Calu3 (cell line): ENCODE measurements around the gene VPS37C. TPM values are rescaled to one million over a fixed set of nuclear protein-coding genes. Genes with fewer than 3 reads are reported as not detected.
A peak's percentile ranks its signal among the peaks of the same experiment; 100 is the strongest.
"Not testable (repeated sequence)": the region's sequence is repeated elsewhere in the genome, so short reads cannot be mapped to it uniquely, and the experiment has no call there.

Source experiments
- Bru-seq: library from RNA; stranded (reverse); fragments of 400-500 nt; gene quantifications from one replicate; lab custom pipeline; 2021; lab: Mats Ljungman, UMichigan
- BruChase-seq, 2 experiments: library from RNA; stranded (reverse); fragments of 400-500 nt; gene quantifications; one replicate each; lab custom pipeline; 2021; lab: Mats Ljungman, UMichigan
- BruUV-seq: library from RNA; stranded (reverse); fragments of 400-500 nt; replicated peaks from 2 replicates; lab custom pipeline; 2021; lab: Mats Ljungman, UMichigan
- CTCF ChIA-PET: fragments of 300-600 bp; sonication (Branson Sonifier 250); formaldehyde crosslinking; loops from one replicate; lab custom pipeline; 2022; ENCODE audit warnings: antibody characterized with exemption; lab: Charles Lee
- DNase-seq: peaks from one replicate; pipeline ENCODE4 v3.0.0; 2022
- H3K27ac Mint-ChIP-seq: one replicate; pipeline ENCODE4 v1.8.0; 2022; ENCODE audit warnings: mixed read lengths; ENCODE audit not compliant: unreplicated experiment
- H3K27me3 Mint-ChIP-seq: one replicate; pipeline ENCODE4 v1.8.0; 2022; ENCODE audit warnings: mixed read lengths; ENCODE audit not compliant: unreplicated experiment
- H3K36me3 Mint-ChIP-seq: one replicate; pipeline ENCODE4 v1.8.0; 2022; ENCODE audit warnings: mild to moderate bottlenecking, moderate library complexity, mixed read lengths; ENCODE audit not compliant: insufficient read depth, unreplicated experiment
- H3K4me1 Mint-ChIP-seq: one replicate; pipeline ENCODE4 v1.8.0; 2022; ENCODE audit warnings: mild to moderate bottlenecking, low read depth, mixed read lengths; ENCODE audit not compliant: unreplicated experiment
- H3K4me3 Mint-ChIP-seq: one replicate; pipeline ENCODE4 v1.8.0; 2022; ENCODE audit warnings: mild to moderate bottlenecking, low read depth, moderate library complexity, mixed read lengths; ENCODE audit not compliant: unreplicated experiment
- H3K9me3 Mint-ChIP-seq: one replicate; pipeline ENCODE4 v1.8.0; 2022; ENCODE audit warnings: low read depth, mixed read lengths; ENCODE audit not compliant: unreplicated experiment
- intact Hi-C: fragments of 100-400 bp; cut with micrococcal nuclease; formaldehyde crosslinking; loops from one replicate; pipeline ENCODE4 v1.10.0; 2022; ENCODE audit not compliant: unreplicated experiment
- long read RNA-seq: library from polyadenylated mRNA; stranded (forward); transcript quantifications from one replicate; pipeline ENCODE4 v2.0.0, GENCODE V29; 2022
- total RNA-seq: library from RNA; stranded (reverse); gene quantifications from 2 replicates; pipeline ENCODE4 v1.2.3, GENCODE V29; 2022
- TF ChIP-seq, protein P1 (sequence below): fragments of 200-600 bp; IDR thresholded peaks from one replicate; pipeline ENCODE4 v1.8.0; 2022; ENCODE audit warnings: antibody characterized with exemption; ENCODE audit not compliant: unreplicated experiment

VPS37C gene
- total RNA-seq (22.7 TPM in 2 replicates), Bru-seq, nascent RNA (percentile 74 among the genes with signal in this experiment), BruChase-seq, experiment 1, labeled RNA remaining after a 6-hour chase (percentile 73 among the genes with signal in this experiment), BruChase-seq, experiment 2, labeled RNA remaining after a 2-hour chase (percentile 75 among the genes with signal in this experiment)
- long read RNA-seq, transcript VPS37C-201 (5 exons, 2,865 nt): major isoform, 9 of 21 reads
- long read RNA-seq, partial matches to known transcripts: 0 of 21 reads
- long read RNA-seq, other reads (novel, unspliced or antisense): 11 of 21 reads

DNA sequence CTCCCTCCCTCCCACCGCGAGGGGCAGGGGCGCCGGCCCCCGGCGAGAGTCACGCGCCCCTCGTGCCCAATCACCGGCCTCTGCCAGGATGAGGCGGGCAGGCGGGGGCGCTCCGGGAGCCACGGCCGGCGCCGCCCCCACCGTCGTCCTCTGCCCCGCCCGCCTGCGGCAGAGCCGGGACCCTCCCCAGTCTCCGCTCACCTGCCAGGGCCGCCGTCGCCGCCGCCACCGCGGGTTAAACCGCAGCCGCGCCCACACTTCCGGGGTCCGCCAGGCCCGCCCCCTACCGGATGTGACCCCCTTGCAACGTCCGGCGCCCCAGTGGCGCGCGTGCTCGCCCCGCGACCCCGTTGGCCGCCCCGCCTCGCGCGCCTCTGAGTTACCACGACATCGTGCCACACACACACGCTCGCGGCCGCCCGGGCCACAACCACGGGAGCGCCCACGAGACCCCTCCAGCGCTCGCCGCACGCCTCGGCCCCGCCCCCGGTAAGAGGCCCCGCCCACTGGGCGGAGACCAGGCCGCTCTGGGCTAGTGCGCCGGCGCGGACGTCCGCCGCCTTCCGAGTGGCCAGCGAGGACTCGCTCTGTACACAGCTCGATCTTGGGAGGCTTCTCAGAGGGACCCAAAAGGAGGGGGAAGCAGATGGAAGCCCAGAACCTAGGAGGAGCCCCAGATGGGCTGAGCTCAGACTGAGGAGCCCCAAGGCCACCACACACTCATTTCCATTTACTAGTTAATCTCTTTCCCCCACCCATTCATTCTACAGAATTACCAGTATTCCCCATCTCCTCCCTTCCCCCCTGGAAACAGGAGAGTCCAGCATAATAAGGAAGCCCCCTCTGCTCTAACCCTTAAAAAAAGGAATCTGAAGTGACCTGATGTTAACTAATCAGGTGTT is at the start of gene VPS37C:
Gene VPS37C, minus strand, starts transcription at position 237 of the 902 bp plus-strand sequence. CDS start 22,597 bp downstream, outside the sequence.
- Mint-ChIP-seq H3K27me3 (no peaks in the 10 kb centered on the region), H3K9me3 (peaks cover 5% of the 10 kb centered on the region), H3K4me3 (peak within 1 kb of the TSS; percentile 92), H3K4me1 (peaks cover 28% of the 10 kb centered on the region), H3K27ac (peak within 1 kb of the TSS; percentile 96), H3K36me3 (peaks cover 41% of the 10 kb centered on the region)
- CTCF ChIA-PET: interaction anchor here (0.7 to 1.5 kb wide), 5 partner anchors 9 to 309 kb away, joined by 3 to 6 read pairs (median 3); no protein-coding TSS in a partner anchor
- TF ChIP-seq, protein P1, sequence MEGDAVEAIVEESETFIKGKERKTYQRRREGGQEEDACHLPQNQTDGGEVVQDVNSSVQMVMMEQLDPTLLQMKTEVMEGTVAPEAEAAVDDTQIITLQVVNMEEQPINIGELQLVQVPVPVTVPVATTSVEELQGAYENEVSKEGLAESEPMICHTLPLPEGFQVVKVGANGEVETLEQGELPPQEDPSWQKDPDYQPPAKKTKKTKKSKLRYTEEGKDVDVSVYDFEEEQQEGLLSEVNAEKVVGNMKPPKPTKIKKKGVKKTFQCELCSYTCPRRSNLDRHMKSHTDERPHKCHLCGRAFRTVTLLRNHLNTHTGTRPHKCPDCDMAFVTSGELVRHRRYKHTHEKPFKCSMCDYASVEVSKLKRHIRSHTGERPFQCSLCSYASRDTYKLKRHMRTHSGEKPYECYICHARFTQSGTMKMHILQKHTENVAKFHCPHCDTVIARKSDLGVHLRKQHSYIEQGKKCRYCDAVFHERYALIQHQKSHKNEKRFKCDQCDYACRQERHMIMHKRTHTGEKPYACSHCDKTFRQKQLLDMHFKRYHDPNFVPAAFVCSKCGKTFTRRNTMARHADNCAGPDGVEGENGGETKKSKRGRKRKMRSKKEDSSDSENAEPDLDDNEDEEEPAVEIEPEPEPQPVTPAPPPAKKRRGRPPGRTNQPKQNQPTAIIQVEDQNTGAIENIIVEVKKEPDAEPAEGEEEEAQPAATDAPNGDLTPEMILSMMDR: no peak
- BruUV-seq: no TSS peak
- intact Hi-C loops: no loop called here
- peak; percentile 95 for DNase-seq

DNA sequence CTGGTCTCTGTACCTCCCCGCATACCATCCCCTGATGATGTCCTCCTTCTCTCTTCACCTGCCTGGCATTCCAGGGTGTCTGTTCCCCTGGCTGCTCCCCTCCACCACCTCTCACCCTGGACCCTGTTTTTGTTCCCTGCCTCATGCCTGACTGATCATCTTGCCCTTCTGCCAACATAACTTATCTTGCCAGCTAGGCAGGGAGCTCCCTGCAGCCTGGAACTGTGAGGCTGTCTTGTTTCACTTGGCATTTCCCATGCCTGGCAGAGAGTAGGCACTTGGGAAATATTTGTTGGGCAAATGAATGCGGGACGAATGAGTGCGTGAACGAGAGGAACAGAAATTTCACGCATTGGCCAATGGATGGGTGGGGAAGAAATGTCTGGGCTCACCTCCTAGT is 49.4 kb upstream of the VPS37C start:
- CTCF ChIA-PET, H3K4me3 Mint-ChIP-seq, DNase-seq, H3K4me1 Mint-ChIP-seq, H3K27me3 Mint-ChIP-seq, H3K36me3 Mint-ChIP-seq, BruUV-seq, intact Hi-C loops, H3K27ac Mint-ChIP-seq, H3K9me3 Mint-ChIP-seq: not testable (repeated sequence)

DNA sequence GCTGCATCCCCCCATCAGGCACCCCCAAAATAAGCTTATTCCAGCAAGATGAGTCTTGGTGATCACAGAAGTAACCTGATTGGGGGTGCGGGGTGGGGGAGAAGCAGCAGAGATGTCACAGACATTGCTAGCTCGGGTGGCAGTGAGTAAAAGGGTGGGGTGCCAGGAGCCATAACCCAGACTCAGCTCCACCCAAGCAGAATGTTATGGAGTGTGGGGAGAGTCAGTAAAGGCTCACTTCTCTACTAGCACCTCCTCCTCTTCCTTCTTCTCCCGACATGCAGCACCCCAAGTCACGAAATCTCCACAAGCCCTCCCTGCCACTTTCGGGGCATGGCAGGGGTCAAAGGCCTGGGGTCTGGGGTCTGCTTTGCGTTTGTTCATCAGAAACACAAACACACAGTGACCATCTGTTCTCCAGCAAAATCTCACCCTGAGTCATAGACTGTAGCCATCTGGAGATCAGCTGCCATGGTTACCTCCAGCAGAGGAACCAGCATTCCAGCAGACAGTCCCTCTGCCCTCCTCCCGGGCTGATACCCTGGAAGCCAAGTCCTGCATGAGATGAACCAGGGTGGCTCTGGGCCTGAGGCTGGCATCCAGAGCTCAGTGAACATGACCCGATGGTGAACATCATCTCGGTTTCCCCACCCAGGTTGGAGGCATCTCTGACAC is 46.5 kb upstream of the VPS37C start:
- H3K9me3 Mint-ChIP-seq, H3K27ac Mint-ChIP-seq, BruUV-seq, H3K36me3 Mint-ChIP-seq, DNase-seq, H3K4me3 Mint-ChIP-seq, intact Hi-C loops, H3K4me1 Mint-ChIP-seq, CTCF ChIA-PET: not testable (repeated sequence)
- H3K27me3 Mint-ChIP-seq: peaks cover 31% of the 10 kb centered on the region

DNA sequence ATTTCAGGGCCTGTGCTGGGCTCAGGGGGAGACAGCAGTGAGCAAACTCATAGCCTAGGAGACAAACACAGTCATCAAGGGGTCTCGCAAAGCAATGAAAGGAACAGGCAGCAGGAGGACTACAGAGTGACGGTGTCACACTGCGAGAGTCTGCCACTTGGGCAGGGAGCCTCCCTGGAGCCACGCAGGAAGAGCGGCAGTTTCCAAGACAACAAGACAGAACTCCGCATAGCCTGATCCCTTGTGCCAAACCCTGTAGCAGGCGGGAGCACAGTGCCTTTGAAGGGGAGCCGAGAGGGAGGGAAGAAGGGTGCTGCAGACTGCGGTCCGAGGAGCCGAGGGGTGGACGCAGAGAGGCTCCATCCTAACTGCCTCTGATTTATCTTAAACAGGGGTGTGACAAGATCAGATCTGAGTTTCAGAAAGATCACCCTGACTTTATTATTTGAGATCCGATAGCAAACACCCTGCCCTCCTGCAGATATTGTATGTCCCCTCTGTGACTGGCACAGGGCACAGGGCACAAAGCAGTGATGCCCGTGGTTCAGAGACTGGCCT is 43.4 kb upstream of the VPS37C start:
- BruUV-seq, CTCF ChIA-PET, H3K9me3 Mint-ChIP-seq, H3K4me3 Mint-ChIP-seq, DNase-seq, H3K36me3 Mint-ChIP-seq, H3K27ac Mint-ChIP-seq, intact Hi-C loops, H3K4me1 Mint-ChIP-seq: not testable (repeated sequence)
- peaks cover 63% of the 10 kb centered on the region for H3K27me3 Mint-ChIP-seq

DNA sequence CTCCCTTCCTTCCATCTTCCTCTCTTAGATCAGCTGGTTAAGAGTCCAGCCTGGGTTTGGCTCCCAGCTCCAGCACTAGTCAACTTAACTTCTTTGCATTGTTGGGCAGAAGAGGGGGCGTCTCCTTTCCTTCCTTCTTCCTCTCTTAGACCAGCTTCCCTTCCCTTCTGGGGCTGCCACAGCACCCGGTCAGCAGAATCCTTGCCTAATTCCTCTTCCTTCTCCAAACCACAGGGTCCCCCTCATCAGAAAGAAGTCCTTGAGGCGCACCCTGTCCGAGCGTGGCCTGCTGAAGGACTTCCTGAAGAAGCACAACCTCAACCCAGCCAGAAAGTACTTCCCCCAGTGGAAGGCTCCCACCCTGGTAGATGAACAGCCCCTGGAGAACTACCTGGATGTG is 42.6 kb upstream of the VPS37C start:
- H3K27me3 Mint-ChIP-seq: peaks cover 70% of the 10 kb centered on the region
- H3K4me1 Mint-ChIP-seq, DNase-seq, H3K36me3 Mint-ChIP-seq, BruUV-seq, H3K4me3 Mint-ChIP-seq, H3K9me3 Mint-ChIP-seq, intact Hi-C loops, H3K27ac Mint-ChIP-seq: not testable (repeated sequence)
- CTCF ChIA-PET: interaction anchor here (0.6 kb wide), 1 partner anchor 10 kb away, joined by 4 read pairs; no protein-coding TSS in a partner anchor

DNA sequence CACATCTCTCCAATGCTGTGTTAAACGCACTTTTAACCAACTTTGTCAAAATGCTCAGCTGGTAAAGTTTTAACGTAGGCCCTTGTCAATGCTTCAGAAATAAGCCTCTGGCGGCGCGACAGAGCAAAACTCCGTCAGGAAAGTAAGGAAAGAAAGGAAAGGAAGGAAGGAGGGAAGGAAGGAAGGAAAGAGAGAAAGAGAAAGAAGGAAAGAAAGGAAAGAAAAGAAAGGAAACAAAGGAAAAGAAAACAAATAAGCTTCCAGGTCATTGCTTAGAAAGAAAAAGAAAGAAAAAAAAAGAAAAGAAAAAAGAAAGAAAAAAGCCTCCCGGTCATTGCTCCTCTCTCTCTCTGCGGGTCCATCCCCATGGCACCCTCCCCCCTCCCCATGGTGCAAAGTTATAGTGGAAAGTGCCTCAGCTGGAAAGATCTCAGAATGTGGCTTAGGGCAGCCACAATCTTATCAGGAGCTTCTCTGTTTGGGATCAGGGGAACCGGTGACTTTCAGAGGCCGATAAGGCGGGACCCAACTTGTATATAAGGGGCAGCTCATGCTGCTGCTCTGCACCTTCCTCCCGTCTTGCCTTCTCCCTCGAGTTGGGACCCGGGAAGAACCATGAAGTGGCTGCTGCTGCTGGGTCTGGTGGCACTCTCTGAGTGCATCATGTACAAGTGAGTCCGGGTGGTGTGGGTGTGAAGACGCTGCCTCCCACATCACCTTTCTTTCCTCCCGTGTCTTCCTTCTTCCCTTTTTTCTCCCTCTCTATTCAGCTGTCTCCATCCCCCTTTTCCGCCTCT is 41.9 kb upstream of the VPS37C start, which contains the start of gene PGA3:
Gene PGA3, plus strand, starts transcription at position 566 of the 797 bp plus-strand sequence. Its CDS starts 50 bp downstream, at position 616.
- CTCF ChIA-PET: interaction anchor here (0.6 kb wide), 1 partner anchor 9 kb away, joined by 4 read pairs; no protein-coding TSS in a partner anchor
- H3K27me3 Mint-ChIP-seq: peaks cover 78% of the 10 kb centered on the region
- H3K9me3 Mint-ChIP-seq, H3K4me1 Mint-ChIP-seq, BruUV-seq, H3K4me3 Mint-ChIP-seq, H3K27ac Mint-ChIP-seq, DNase-seq, H3K36me3 Mint-ChIP-seq, intact Hi-C loops: not testable (repeated sequence)
